SK-N-SH (cell line): Measurements from ENCODE around the gene CLASP2.

Experiments used
- CTCF ChIP-seq: fragments of 200-600 bp; sonication (generic); IDR thresholded peaks from 2 replicates; pipeline ENCODE4 v1.6.1; 2017; ENCODE audit warnings: antibody characterized with exemption, mild to moderate bottlenecking, moderate library complexity
- ELF1 ChIP-seq: IDR thresholded peaks from 2 replicates; pipeline ENCODE4 v1.4.0; 2012
- MAX ChIP-seq: IDR thresholded peaks from 2 replicates; pipeline ENCODE4 v1.4.0; 2012; ENCODE audit warnings: low read depth
- MXI1 ChIP-seq: IDR thresholded peaks from 2 replicates; pipeline ENCODE4 v1.6.1; 2012; ENCODE audit warnings: mild to moderate bottlenecking, low read depth, low read length, improper control_type of control experiment
- NFIC ChIP-seq: IDR thresholded peaks from 2 replicates; pipeline ENCODE4 v1.4.0; 2012; ENCODE audit warnings: borderline replicate concordance
- RCOR1 ChIP-seq: fragments of 150-350 bp; IDR thresholded peaks from 2 replicates; pipeline ENCODE4 v1.6.1; 2017; ENCODE audit warnings: antibody characterized with exemption, low read length
- RFX5 ChIP-seq: IDR thresholded peaks from 2 replicates; pipeline ENCODE4 v1.6.1; 2012; ENCODE audit warnings: mild to moderate bottlenecking, improper control_type of control experiment, low read length
- TAF1 ChIP-seq: IDR thresholded peaks from 2 replicates; pipeline ENCODE4 v1.6.1; 2012; ENCODE audit warnings: low read depth, mild to moderate bottlenecking, low read length, moderate library complexity, borderline replicate concordance
- TEAD4 ChIP-seq: IDR thresholded peaks from 2 replicates; pipeline ENCODE4 v1.4.0; 2012; ENCODE audit warnings: mild to moderate bottlenecking, borderline replicate concordance; ENCODE audit not compliant: insufficient read depth

GRCh38 chr3:33751336-33751735 is 33.3 kb upstream of the CLASP2 start:
- no peak for TF ChIP-seq TEAD4
- TF ChIP-seq CTCF, result no peak
- TF ChIP-seq TAF1, result no peak
- TF ChIP-seq RCOR1, result no peak
- no peak for TF ChIP-seq MXI1
- TF ChIP-seq MAX, result no peak
- TF ChIP-seq RFX5, result no peak
- TF ChIP-seq NFIC, result no peak
- no peak for TF ChIP-seq ELF1
